Left ventricle myocardium inferior (tissue), 1 donor: ENCODE measurements around the gene POLR2A. TPM values are rescaled to one million over a fixed set of nuclear protein-coding genes. Genes with fewer than 3 reads are reported as not detected.

ENCODE experiments used
- DNase-seq: peaks from one replicate; pipeline ENCODE4 v3.0.0-alpha.2; 2020
- H3K27ac ChIP-seq: fragments of 200-600 bp; replicated peaks from 2 replicates; pipeline ENCODE4 v1.8.0; 2021
- H3K27me3 ChIP-seq: fragments of 200-600 bp; 2 replicates; pipeline ENCODE4 v1.8.0; 2021; ENCODE audit warnings: low read depth
- H3K36me3 ChIP-seq: fragments of 200-600 bp; 2 replicates; pipeline ENCODE4 v1.8.0; 2021
- H3K4me1 ChIP-seq: fragments of 200-600 bp; 2 replicates; pipeline ENCODE4 v1.8.0; 2021
- H3K4me3 ChIP-seq: fragments of 200-600 bp; 2 replicates; pipeline ENCODE4 v1.8.0; 2021; ENCODE audit warnings: mild to moderate bottlenecking, moderate library complexity
- H3K9me3 ChIP-seq: fragments of 200-600 bp; replicated peaks from 2 replicates; pipeline ENCODE4 v1.8.0; 2021
- intact Hi-C: fragments of 100-400 bp; cut with micrococcal nuclease; formaldehyde crosslinking; loops from one replicate; pipeline ENCODE4 v1.11.0; 2022
- total RNA-seq: library from RNA; stranded (reverse); fragmentation: NEBNext Ultra II Directional; extraction: Animal tissue kit (Norgen Biotek cat#: 25700); gene quantifications from one replicate; pipeline ENCODE4 v1.2.1, GENCODE V29; 2021
- TF ChIP-seq, protein P1 (sequence below): fragments of 200-600 bp; IDR thresholded peaks from 2 replicates; pipeline ENCODE4 v1.8.0; 2021; ENCODE audit warnings: antibody characterized with exemption, mild to moderate bottlenecking, borderline replicate concordance
- donor health status: DM: no; HTN: yes; CAD: no; lungs with severe emphysema.

POLR2A gene
- total RNA-seq, 1 donor from 2014 or later, result 38.7 TPM

DNA sequence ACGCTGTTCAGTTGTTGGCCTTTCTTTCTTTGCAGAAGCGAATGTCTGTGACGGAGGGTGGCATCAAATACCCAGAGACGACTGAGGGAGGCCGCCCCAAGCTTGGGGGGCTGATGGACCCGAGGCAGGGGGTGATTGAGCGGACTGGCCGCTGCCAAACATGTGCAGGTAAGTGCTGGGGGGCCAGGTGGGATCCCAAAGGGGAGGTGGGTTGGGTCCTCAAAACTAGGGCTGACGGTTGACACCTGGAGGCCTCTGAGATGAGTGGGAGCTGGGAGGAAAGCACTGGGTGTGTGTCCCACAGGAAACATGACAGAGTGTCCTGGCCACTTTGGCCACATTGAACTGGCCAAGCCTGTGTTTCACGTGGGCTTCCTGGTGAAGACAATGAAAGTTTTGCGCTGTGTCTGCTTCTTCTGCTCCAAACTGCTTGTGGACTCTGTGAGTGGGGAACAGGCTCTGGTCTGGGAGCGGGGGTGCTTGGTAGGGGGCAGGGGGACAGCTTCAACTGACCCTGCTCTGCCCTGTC lies 11.8 kb downstream of the POLR2A start:
- Histone ChIP-seq H3K9me3 (no peaks in the 10 kb centered on the region), H3K4me3 (no peak overlapping the region), H3K27me3 (no peaks in the 10 kb centered on the region), H3K27ac (peak overlapping the region; percentile 83), H3K36me3 (peaks cover 51% of the 10 kb centered on the region), H3K4me1 (peaks cover 62% of the 10 kb centered on the region)
- TF ChIP-seq, protein P1, sequence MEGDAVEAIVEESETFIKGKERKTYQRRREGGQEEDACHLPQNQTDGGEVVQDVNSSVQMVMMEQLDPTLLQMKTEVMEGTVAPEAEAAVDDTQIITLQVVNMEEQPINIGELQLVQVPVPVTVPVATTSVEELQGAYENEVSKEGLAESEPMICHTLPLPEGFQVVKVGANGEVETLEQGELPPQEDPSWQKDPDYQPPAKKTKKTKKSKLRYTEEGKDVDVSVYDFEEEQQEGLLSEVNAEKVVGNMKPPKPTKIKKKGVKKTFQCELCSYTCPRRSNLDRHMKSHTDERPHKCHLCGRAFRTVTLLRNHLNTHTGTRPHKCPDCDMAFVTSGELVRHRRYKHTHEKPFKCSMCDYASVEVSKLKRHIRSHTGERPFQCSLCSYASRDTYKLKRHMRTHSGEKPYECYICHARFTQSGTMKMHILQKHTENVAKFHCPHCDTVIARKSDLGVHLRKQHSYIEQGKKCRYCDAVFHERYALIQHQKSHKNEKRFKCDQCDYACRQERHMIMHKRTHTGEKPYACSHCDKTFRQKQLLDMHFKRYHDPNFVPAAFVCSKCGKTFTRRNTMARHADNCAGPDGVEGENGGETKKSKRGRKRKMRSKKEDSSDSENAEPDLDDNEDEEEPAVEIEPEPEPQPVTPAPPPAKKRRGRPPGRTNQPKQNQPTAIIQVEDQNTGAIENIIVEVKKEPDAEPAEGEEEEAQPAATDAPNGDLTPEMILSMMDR, result no peak
- no peak for DNase-seq
- intact Hi-C loops, result no loop called here

DNA sequence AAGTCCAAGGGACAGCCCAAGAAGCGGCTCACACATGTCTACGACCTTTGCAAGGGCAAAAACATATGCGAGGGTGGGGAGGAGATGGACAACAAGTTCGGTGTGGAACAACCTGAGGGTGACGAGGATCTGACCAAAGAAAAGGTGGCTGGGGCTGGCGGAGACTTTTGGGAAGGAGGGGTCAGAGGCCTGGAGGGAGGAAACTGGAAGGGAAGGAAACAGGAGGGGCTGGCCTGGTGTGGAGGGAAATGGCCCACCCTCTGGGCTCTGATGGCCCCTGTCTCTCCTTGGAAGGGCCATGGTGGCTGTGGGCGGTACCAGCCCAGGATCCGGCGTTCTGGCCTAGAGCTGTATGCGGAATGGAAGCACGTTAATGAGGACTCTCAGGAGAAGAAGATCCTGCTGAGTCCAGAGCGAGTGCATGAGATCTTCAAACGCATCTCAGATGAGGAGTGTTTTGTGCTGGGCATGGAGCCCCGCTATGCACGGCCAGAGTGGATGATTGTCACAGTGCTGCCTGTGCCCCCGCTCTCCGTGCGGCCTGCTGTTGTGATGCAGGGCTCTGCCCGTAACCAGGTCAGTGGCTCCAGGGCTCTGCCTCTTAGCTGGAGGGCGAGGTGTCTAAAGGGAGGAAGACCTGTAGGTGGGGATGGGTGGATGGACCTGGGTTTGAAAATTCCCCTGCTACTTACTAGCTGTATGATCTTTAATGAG lies 12.5 kb downstream of the POLR2A start:
- TF ChIP-seq, protein P1, result no peak
- Histone ChIP-seq H3K36me3 (peaks cover 58% of the 10 kb centered on the region), H3K27me3 (no peaks in the 10 kb centered on the region), H3K4me1 (peaks cover 56% of the 10 kb centered on the region), H3K9me3 (no peaks in the 10 kb centered on the region), H3K4me3 (peak overlapping the region; percentile 35), H3K27ac (peak overlapping the region; percentile 83)
- no peak for DNase-seq
- intact Hi-C loops, result no loop called here

DNA sequence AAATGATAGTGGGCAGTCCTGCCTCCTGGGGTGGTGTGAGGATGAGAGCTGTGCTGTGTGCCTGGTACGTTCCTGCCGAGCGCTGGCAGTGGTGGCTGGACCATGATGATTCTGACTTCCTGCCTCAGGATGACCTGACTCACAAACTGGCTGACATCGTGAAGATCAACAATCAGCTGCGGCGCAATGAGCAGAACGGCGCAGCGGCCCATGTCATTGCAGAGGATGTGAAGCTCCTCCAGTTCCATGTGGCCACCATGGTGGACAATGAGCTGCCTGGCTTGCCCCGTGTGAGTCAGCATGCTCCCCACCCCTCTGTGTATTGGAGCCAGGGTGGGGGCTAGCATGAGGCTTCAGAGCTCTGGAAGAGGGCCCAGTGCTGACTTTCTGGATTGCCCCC lies 13.1 kb downstream of the POLR2A start:
- intact Hi-C loops, result no loop called here
- H3K4me3 ChIP-seq, result peak overlapping the region; percentile 35
- DNase-seq, result no peak
- H3K9me3 ChIP-seq, result no peaks in the 10 kb centered on the region
- H3K4me1 ChIP-seq, result peaks cover 50% of the 10 kb centered on the region
- H3K27me3 ChIP-seq, result no peaks in the 10 kb centered on the region
- peaks cover 64% of the 10 kb centered on the region for H3K36me3 ChIP-seq
- TF ChIP-seq, protein P1, result no peak
- peak overlapping the region; percentile 83 for H3K27ac ChIP-seq

DNA sequence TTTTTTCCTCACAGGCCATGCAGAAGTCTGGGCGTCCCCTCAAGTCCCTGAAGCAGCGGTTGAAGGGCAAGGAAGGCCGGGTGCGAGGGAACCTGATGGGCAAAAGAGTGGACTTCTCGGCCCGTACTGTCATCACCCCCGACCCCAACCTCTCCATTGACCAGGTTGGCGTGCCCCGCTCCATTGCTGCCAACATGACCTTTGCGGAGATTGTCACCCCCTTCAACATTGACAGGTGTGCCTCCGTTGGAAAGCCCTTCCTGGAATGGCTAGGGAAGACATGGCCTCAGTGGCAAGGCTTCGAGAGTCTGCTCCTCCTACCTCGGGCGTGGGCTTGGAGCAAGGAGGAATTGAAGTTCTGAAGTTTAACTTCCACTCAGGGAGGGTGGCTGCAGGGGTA lies 13.5 kb downstream of the POLR2A start:
- no peaks in the 10 kb centered on the region for H3K9me3 ChIP-seq
- H3K4me3 ChIP-seq, result no peak overlapping the region
- peak overlapping the region; percentile 83 for H3K27ac ChIP-seq
- peaks cover 47% of the 10 kb centered on the region for H3K4me1 ChIP-seq
- no peaks in the 10 kb centered on the region for H3K27me3 ChIP-seq
- TF ChIP-seq, protein P1, result no peak
- H3K36me3 ChIP-seq, result peaks cover 68% of the 10 kb centered on the region
- intact Hi-C loops, result no loop called here
- DNase-seq, result no peak

DNA sequence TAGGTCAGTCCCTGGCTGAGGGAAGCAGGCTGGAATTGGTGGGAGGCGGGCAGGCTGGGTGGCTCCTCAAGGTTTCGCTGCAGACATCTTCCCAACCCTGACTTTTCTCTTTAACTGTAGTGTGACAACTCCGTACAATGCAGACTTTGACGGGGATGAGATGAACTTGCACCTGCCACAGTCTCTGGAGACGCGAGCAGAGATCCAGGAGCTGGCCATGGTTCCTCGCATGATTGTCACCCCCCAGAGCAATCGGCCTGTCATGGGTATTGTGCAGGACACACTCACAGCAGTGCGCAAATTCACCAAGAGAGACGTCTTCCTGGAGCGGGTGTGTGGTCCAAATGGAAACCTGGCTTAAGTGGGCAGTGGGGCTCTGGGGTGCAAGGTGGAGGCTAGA lies 15.0 kb downstream of the POLR2A start:
- H3K4me3 ChIP-seq, result no peak overlapping the region
- H3K4me1 ChIP-seq, result peaks cover 32% of the 10 kb centered on the region
- H3K36me3 ChIP-seq, result peaks cover 83% of the 10 kb centered on the region
- intact Hi-C loops, result no loop called here
- no peak for DNase-seq
- H3K27me3 ChIP-seq, result no peaks in the 10 kb centered on the region
- H3K9me3 ChIP-seq, result no peaks in the 10 kb centered on the region
- TF ChIP-seq, protein P1, result no peak
- no peak overlapping the region for H3K27ac ChIP-seq
